Measurements from ENCODE around the gene FABP7.
"Not testable (repeated sequence)": the region's sequence is repeated elsewhere in the genome, so short reads cannot be mapped to it uniquely, and the experiment has no call there.

FABP7 gene
- total RNA-seq: 0 reads per million in 9 experiments

- DNase-seq (no peak), ATAC-seq (replicated peaks) (no peak)
- Mint-ChIP-seq H3K27ac (no peak within 1 kb of the TSS), H3K4me3 (no peak within 1 kb of the TSS), H3K27me3 (no peaks in the 10 kb centered on the region), H3K9me3 (peaks cover 0 to 4% of the 10 kb centered on the region in 2 donors), H3K36me3 (ENCODE audit: insufficient read depth) (no peaks in the 10 kb centered on the region), H3K4me1 (ENCODE audit: low read depth in 2 of 2) (no peaks in the 10 kb centered on the region)
These were observed at the start of gene FABP7 for GRCh38 chr6:122779667-122780066. Gene FABP7 (plus strand): TSS chr6:122779716. CDS start chr6:122779795, 79 bp downstream.

GRCh38 chr6:122730334-122730733 lies 49.2 kb upstream of the FABP7 start:
- H3K27me3 Mint-ChIP-seq: peaks cover 0 to 5% of the 10 kb centered on the region in 2 donors
- no peak overlapping the region for H3K4me3 Mint-ChIP-seq
- H3K27ac Mint-ChIP-seq: no peak overlapping the region
- no peaks in the 10 kb centered on the region for H3K36me3 Mint-ChIP-seq (ENCODE audit: insufficient read depth)
- no peaks in the 10 kb centered on the region for H3K9me3 Mint-ChIP-seq
- ATAC-seq (replicated peaks) (no peak), DNase-seq (no peak)
- no peaks in the 10 kb centered on the region for H3K4me1 Mint-ChIP-seq (ENCODE audit: low read depth in 2 of 2)

GRCh38 chr6:122730775-122731386 lies 48.6 kb upstream of the FABP7 start:
- Mint-ChIP-seq H3K27me3 (peaks cover 0 to 5% of the 10 kb centered on the region in 2 donors), H3K4me1 (ENCODE audit: low read depth in 2 of 2) (no peaks in the 10 kb centered on the region), H3K4me3 (no peak overlapping the region), H3K36me3 (ENCODE audit: insufficient read depth) (no peaks in the 10 kb centered on the region), H3K9me3 (no peaks in the 10 kb centered on the region), H3K27ac (no peak overlapping the region)
- no peak for ATAC-seq (replicated peaks)
- DNase-seq: no peak

- Mint-ChIP-seq H3K27me3 (peaks cover 0 to 5% of the 10 kb centered on the region in 2 donors), H3K36me3 (ENCODE audit: insufficient read depth) (no peaks in the 10 kb centered on the region), H3K27ac (no peak overlapping the region), H3K9me3 (no peaks in the 10 kb centered on the region), H3K4me3 (no peak overlapping the region), H3K4me1 (ENCODE audit: low read depth in 2 of 2) (no peaks in the 10 kb centered on the region)
- ATAC-seq (replicated peaks): no peak
- DNase-seq: no peak
These were observed 46.3 kb upstream of the FABP7 start for GRCh38 chr6:122733259-122733658.

- H3K27me3 Mint-ChIP-seq: peaks cover 0 to 5% of the 10 kb centered on the region in 2 donors
- no peak overlapping the region for H3K4me3 Mint-ChIP-seq
- no peaks in the 10 kb centered on the region for H3K4me1 Mint-ChIP-seq (ENCODE audit: low read depth in 2 of 2)
- no peak for DNase-seq
- no peak for ATAC-seq (replicated peaks)
- no peak overlapping the region for H3K27ac Mint-ChIP-seq
- H3K36me3 Mint-ChIP-seq (ENCODE audit: insufficient read depth): no peaks in the 10 kb centered on the region
- no peaks in the 10 kb centered on the region for H3K9me3 Mint-ChIP-seq
These were observed 44.8 kb upstream of the FABP7 start for GRCh38 chr6:122734529-122735395.

- ATAC-seq (replicated peaks) (no peak), DNase-seq (no peak)
- H3K27me3 Mint-ChIP-seq: peaks cover 0 to 5% of the 10 kb centered on the region in 2 donors
- no peaks in the 10 kb centered on the region for H3K9me3 Mint-ChIP-seq
- no peak overlapping the region for H3K4me3 Mint-ChIP-seq
- H3K36me3 Mint-ChIP-seq (ENCODE audit: insufficient read depth): no peaks in the 10 kb centered on the region
- no peaks in the 10 kb centered on the region for H3K4me1 Mint-ChIP-seq (ENCODE audit: low read depth in 2 of 2)
- no peak overlapping the region for H3K27ac Mint-ChIP-seq
These were observed 43.9 kb upstream of the FABP7 start for GRCh38 chr6:122735582-122735981.

- Mint-ChIP-seq H3K27ac (no peak overlapping the region), H3K9me3 (no peaks in the 10 kb centered on the region), H3K4me3 (no peak overlapping the region), H3K27me3 (peaks cover 0 to 5% of the 10 kb centered on the region in 2 donors), H3K4me1 (ENCODE audit: low read depth in 2 of 2) (no peaks in the 10 kb centered on the region), H3K36me3 (ENCODE audit: insufficient read depth) (no peaks in the 10 kb centered on the region)
- DNase-seq: no peak
- ATAC-seq (replicated peaks): no peak
These were observed 43.4 kb upstream of the FABP7 start for GRCh38 chr6:122736163-122736562.

- Mint-ChIP-seq H3K27me3 (peaks cover 0 to 5% of the 10 kb centered on the region in 2 donors), H3K4me1 (ENCODE audit: low read depth in 2 of 2) (no peaks in the 10 kb centered on the region), H3K4me3 (no peak overlapping the region), H3K36me3 (ENCODE audit: insufficient read depth) (no peaks in the 10 kb centered on the region), H3K9me3 (no peaks in the 10 kb centered on the region), H3K27ac (no peak overlapping the region)
- ATAC-seq (replicated peaks): no peak
- DNase-seq: no peak
These were observed 42.9 kb upstream of the FABP7 start for GRCh38 chr6:122736616-122737015.

GRCh38 chr6:122740091-122740490 lies 39.4 kb upstream of the FABP7 start:
- H3K27ac Mint-ChIP-seq: no peak overlapping the region
- H3K9me3 Mint-ChIP-seq: no peaks in the 10 kb centered on the region
- DNase-seq: no peak
- ATAC-seq (replicated peaks): no peak
- H3K4me3 Mint-ChIP-seq: no peak overlapping the region
- no peaks in the 10 kb centered on the region for H3K4me1 Mint-ChIP-seq (ENCODE audit: low read depth in 2 of 2)
- H3K27me3 Mint-ChIP-seq: no peaks in the 10 kb centered on the region
- no peaks in the 10 kb centered on the region for H3K36me3 Mint-ChIP-seq (ENCODE audit: insufficient read depth)

- Mint-ChIP-seq H3K27ac (no peak overlapping the region), H3K4me1 (ENCODE audit: low read depth in 2 of 2) (no peaks in the 10 kb centered on the region), H3K36me3 (ENCODE audit: insufficient read depth) (no peaks in the 10 kb centered on the region), H3K4me3 (no peak overlapping the region), H3K27me3 (no peaks in the 10 kb centered on the region), H3K9me3 (no peaks in the 10 kb centered on the region)
- DNase-seq (no peak), ATAC-seq (replicated peaks) (no peak)
These were observed 38.6 kb upstream of the FABP7 start for GRCh38 chr6:122740936-122741335.

GRCh38 chr6:122744247-122744646 lies 35.3 kb upstream of the FABP7 start:
- not testable (repeated sequence) for H3K36me3 Mint-ChIP-seq (ENCODE audit: insufficient read depth); H3K4me1 Mint-ChIP-seq (ENCODE audit: low read depth in 2 of 2); DNase-seq; ATAC-seq (replicated peaks); H3K27me3 Mint-ChIP-seq; H3K27ac Mint-ChIP-seq; H3K4me3 Mint-ChIP-seq; H3K9me3 Mint-ChIP-seq

GRCh38 chr6:122744856-122745255 lies 34.7 kb upstream of the FABP7 start:
- DNase-seq; H3K27me3 Mint-ChIP-seq; H3K36me3 Mint-ChIP-seq (ENCODE audit: insufficient read depth); ATAC-seq (replicated peaks); H3K4me3 Mint-ChIP-seq; H3K4me1 Mint-ChIP-seq (ENCODE audit: low read depth in 2 of 2); H3K9me3 Mint-ChIP-seq; H3K27ac Mint-ChIP-seq: not testable (repeated sequence)

GRCh38 chr6:122746688-122747087 lies 32.8 kb upstream of the FABP7 start:
- ATAC-seq (replicated peaks) (no peak), DNase-seq (no peak)
- Mint-ChIP-seq H3K27ac (no peak overlapping the region), H3K4me1 (ENCODE audit: low read depth in 2 of 2) (peaks cover 5 to 6% of the 10 kb centered on the region in 2 donors), H3K9me3 (peaks cover 0 to 2% of the 10 kb centered on the region in 2 donors), H3K4me3 (no peak overlapping the region), H3K27me3 (no peaks in the 10 kb centered on the region), H3K36me3 (ENCODE audit: insufficient read depth) (no peaks in the 10 kb centered on the region)

GRCh38 chr6:122747573-122747972 lies 31.9 kb upstream of the FABP7 start:
- Mint-ChIP-seq H3K27me3 (no peaks in the 10 kb centered on the region), H3K4me3 (no peak overlapping the region), H3K4me1 (ENCODE audit: low read depth in 2 of 2) (peaks cover 6 to 8% of the 10 kb centered on the region in 2 donors), H3K36me3 (ENCODE audit: insufficient read depth) (no peaks in the 10 kb centered on the region), H3K27ac (no peak overlapping the region), H3K9me3 (peaks cover 0 to 2% of the 10 kb centered on the region in 2 donors)
- ATAC-seq (replicated peaks) (no peak), DNase-seq (no peak)

Measured in effector memory CD8-positive, alpha-beta T cell (primary cell).